ENCODE results near the gene TIGD1. TPM values are rescaled to one million over a fixed set of nuclear protein-coding genes. Genes with fewer than 3 reads are reported as not detected.

TIGD1 gene
- polyA plus RNA-seq, 1 donor (not counting 4 experiments of a cell fraction or from before 2014, with no cell fraction given): 2.3 TPM

GRCh38 chr2:232539298-232540231 is 10.8 kb downstream of the TIGD1 start, which contains the start of gene CHRNG:
Gene CHRNG, plus strand, starts transcription at chr2:232539692. Its CDS starts 56 bp downstream, at chr2:232539748.
- Histone ChIP-seq H3K27me3 (ENCODE audit: control insufficient read depth, extremely low read depth, insufficient read depth, low read length) (no peaks in the 10 kb centered on the region), H3K36me3 (ENCODE audit: control insufficient read depth in 2 of 2, extremely low read depth in 1 of 2, insufficient read depth in 2 of 2, low read length in 2 of 2) (peaks cover 0 to 4% of the 10 kb centered on the region in 2 experiments), H2AFZ (ENCODE audit: control insufficient read depth, low read length) (no peak within 1 kb of the TSS), H3K4me2 (ENCODE audit: control insufficient read depth, extremely low read depth, insufficient read depth, low read depth, low read length) (no peak within 1 kb of the TSS), H3K79me2 (ENCODE audit: control insufficient read depth, insufficient read depth, low read length) (no peaks in the 10 kb centered on the region), H4K20me1 (ENCODE audit: control insufficient read depth, extremely low read depth, insufficient read depth, low read length) (peaks cover 8% of the 10 kb centered on the region), H3K27ac (ENCODE audit: control insufficient read depth, insufficient read depth, low read length) (no peak within 1 kb of the TSS), H3K4me1 (ENCODE audit: control insufficient read depth, extremely low read depth, insufficient read depth, low read length) (peaks cover 3% of the 10 kb centered on the region), H3K9ac (ENCODE audit: control insufficient read depth, extremely low read depth, insufficient read depth, low read length) (no peak within 1 kb of the TSS), H3K9me1 (ENCODE audit: control insufficient read depth, extremely low read depth, insufficient read depth, low read length) (no peaks in the 10 kb centered on the region), H3K4me3 (ENCODE audit: control insufficient read depth in 2 of 3, extremely low read depth in 1 of 3, insufficient read depth in 2 of 3, low read depth in 1 of 3, low read length in 3 of 3) (no peak within 1 kb of the TSS), H3K9me3 (ENCODE audit: control insufficient read depth, low read depth, low read length) (no peaks in the 10 kb centered on the region)
- no peak for TF ChIP-seq CTCF (optimal IDR thresholded peaks at IDR 0.05 in 1 of 3, IDR thresholded peaks at IDR 0.05 in 1 of 3, conservative IDR thresholded peaks at IDR 0.05 in 1 of 3; ENCODE audit: extremely low read depth in 1 of 3, insufficient read depth in 2 of 3, low read length in 3 of 3)
- no peak for TF ChIP-seq EZH2 (IDR thresholded peaks at IDR 0.05; ENCODE audit: low read length)
- dilution Hi-C loops (cut with MboI; ENCODE audit: extremely low pct_ligation_motif_present, low sequenced_read_pairs): no loop called here
- DNase-seq (ENCODE audit: low read depth, low spot score) (no peak), FAIRE-seq (no peak)

- Histone ChIP-seq H2AFZ (ENCODE audit: control insufficient read depth, low read length) (no peak overlapping the region), H3K4me2 (ENCODE audit: control insufficient read depth, extremely low read depth, insufficient read depth, low read depth, low read length) (no peak overlapping the region), H3K36me3 (ENCODE audit: control insufficient read depth in 2 of 2, extremely low read depth in 1 of 2, insufficient read depth in 2 of 2, low read length in 2 of 2) (no peaks in the 10 kb centered on the region), H3K27ac (ENCODE audit: control insufficient read depth, insufficient read depth, low read length) (no peak overlapping the region), H3K4me3 (ENCODE audit: control insufficient read depth in 2 of 3, extremely low read depth in 1 of 3, insufficient read depth in 2 of 3, low read depth in 1 of 3, low read length in 3 of 3) (no peak overlapping the region), H3K9me3 (ENCODE audit: control insufficient read depth, low read depth, low read length) (no peaks in the 10 kb centered on the region), H4K20me1 (ENCODE audit: control insufficient read depth, extremely low read depth, insufficient read depth, low read length) (peaks cover 3% of the 10 kb centered on the region), H3K4me1 (ENCODE audit: control insufficient read depth, extremely low read depth, insufficient read depth, low read length) (peaks cover 3% of the 10 kb centered on the region), H3K9me1 (ENCODE audit: control insufficient read depth, extremely low read depth, insufficient read depth, low read length) (no peaks in the 10 kb centered on the region), H3K27me3 (ENCODE audit: control insufficient read depth, extremely low read depth, insufficient read depth, low read length) (no peaks in the 10 kb centered on the region), H3K9ac (ENCODE audit: control insufficient read depth, extremely low read depth, insufficient read depth, low read length) (no peak overlapping the region), H3K79me2 (ENCODE audit: control insufficient read depth, insufficient read depth, low read length) (no peaks in the 10 kb centered on the region)
- no peak for DNase-seq (ENCODE audit: low read depth, low spot score)
- no peak for TF ChIP-seq EZH2 (IDR thresholded peaks at IDR 0.05; ENCODE audit: low read length)
- TF ChIP-seq CTCF (optimal IDR thresholded peaks at IDR 0.05 in 1 of 3, IDR thresholded peaks at IDR 0.05 in 1 of 3, conservative IDR thresholded peaks at IDR 0.05 in 1 of 3; ENCODE audit: extremely low read depth in 1 of 3, insufficient read depth in 2 of 3, low read length in 3 of 3): no peak
- dilution Hi-C loops (cut with MboI; ENCODE audit: extremely low pct_ligation_motif_present, low sequenced_read_pairs): no loop called here
- FAIRE-seq: no peak
These were observed 11.7 kb downstream of the TIGD1 start for GRCh38 chr2:232538671-232539070.

Measured in keratinocyte (primary cell).